ENCODE measurements around the gene SPATA31D3.
"Not testable (repeated sequence)": the region's sequence is repeated elsewhere in the genome, so short reads cannot be mapped to it uniquely, and the experiment has no call there.

Gene SPATA31D3

DNA sequence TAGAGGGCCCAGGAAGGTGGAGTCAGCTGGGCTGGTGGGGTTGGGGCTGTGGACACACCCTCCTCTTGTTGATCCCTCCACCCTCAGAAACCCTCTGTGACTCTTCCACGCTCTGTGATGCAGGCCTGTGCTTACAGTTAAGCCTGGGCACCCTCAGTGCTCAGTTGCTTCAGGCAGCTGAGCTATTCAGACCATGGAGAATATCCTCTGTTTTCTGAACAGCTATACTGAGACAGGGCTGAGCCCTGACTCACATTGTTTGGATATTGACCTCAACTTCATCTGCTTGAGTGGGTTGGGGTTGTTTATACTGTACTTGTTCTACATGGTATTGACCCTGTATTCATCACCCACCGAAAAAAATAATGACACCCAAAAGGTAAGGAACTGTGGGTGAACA is at the start of gene SPATA31D3:
Gene SPATA31D3 (plus strand): TSS at position 108 of the 400 bp plus-strand sequence. CDS start 86 bp downstream, at position 194.
- DNase-seq (ENCODE audit: extremely low read depth in 1 of 2, low read depth in 1 of 2): not testable (repeated sequence)

DNA sequence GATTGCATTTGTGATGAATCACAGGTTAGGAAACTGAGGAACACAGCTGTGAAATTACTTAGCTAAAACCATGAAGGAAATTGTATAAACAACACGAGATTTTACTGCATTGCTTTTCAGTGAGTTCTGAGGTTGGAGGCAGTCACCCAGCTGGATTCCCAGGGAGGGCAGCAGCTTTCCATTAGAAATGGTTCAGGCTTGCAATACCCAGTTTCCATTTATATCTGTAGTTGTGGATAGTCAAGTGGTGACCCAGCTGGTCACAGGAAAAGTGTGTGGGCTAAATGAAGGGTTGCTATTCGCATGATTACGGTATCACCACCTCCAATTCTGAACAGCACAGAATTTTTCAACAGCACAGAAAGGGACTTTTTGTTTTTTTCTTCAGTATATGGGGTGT is 49.4 kb upstream of the SPATA31D3 start:
- no peak for DNase-seq (ENCODE audit: extremely low read depth in 1 of 2, low read depth in 1 of 2)

DNA sequence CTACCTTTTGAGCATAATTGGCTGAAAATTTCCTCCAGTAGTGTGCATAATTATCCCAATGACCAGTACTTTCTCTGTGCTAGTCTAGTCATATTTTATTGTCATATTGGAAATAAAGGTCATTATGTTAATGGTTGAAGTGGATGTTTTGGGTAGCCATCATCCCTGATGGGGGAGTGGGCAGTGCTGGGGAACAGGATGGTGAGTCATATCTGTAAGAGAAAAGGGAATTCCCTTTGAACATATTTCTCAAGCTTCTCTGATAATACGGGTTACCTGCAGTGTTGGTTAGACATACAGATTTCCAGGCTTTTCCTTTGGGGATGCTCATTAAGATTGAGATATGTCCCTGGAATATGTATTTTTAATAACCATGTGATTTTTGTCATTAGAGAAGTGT is 48.4 kb upstream of the SPATA31D3 start:
- DNase-seq (ENCODE audit: extremely low read depth in 1 of 2, low read depth in 1 of 2): no peak

DNA sequence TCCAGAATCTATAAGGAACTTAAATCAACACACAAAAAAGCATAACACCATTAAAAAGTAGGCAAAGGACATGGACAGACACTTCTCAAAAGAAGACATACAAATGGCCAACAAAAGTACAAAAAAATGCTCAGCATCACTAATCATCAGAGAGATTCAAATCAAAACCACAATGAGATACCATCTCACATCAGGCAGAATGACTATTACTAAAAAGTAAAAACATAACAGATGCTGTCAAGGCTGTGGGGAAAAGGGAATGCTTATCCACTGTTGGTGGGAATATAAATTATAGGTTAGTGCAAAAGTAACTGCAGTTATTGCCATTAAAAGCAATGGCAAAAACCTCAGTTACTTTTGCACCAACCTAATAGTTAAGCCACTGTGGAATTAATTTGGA is 47.2 kb upstream of the SPATA31D3 start:
- DNase-seq (ENCODE audit: extremely low read depth in 1 of 2, low read depth in 1 of 2): no peak

DNA sequence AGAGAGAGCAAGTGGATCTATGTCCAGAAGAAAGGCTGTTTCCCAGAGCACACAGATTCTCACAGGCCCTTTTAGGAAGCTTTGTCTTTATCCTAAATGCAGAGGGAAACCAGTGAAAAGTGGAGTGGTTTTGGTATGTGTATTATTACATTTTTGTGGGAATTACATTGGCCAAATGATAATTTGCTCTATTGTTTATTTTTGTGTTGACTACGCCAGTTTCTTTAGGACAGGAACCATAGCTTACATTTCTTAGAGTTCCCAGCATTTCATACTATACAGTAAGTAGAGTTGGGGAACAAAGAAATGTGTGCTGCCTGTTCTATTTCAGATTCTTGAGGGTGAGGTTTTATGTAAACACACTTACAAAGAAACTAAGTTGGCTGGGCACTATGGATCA is 44.4 kb upstream of the SPATA31D3 start:
- DNase-seq (ENCODE audit: extremely low read depth in 1 of 2, low read depth in 1 of 2): no peak

DNA sequence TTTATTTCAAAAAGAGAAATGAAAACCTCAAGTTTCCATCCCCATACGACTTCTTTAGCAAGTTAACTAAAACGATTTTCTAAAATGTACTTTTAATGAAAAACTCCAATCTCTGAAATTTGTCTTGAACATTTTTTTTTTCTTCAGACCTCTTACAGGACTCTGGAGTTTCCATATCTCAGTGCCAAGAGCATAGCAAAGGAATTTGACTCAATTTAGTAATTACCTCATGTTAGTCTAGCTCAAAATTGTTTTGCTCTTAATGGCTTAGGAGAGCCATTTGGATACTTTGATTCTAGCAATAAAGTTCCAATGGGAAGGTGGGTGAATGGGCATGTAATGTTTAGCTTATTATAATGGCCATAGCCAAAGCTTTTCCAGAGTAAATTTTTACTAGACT is 41.1 kb upstream of the SPATA31D3 start:
- no peak for DNase-seq (ENCODE audit: extremely low read depth in 1 of 2, low read depth in 1 of 2)

DNA sequence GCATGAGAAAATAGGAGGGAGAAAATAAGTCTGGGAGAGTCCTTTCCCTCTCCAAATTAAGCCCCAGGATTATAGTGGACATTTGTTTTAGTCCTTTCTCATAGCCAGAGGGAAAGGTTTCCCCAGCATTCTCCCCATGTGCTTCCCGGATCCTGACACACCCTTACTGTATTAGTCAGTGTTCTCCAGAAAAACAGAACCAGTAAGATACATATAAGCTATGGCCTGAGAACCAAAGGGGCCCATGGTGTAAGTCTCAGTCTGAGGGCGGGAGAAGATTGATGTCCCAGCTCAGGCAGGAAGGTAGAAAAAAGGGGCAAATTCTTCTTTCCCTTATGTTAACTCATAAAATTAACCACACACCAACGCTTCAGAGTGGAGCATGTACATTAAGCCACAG is 40.7 kb upstream of the SPATA31D3 start:
- no peak for DNase-seq (ENCODE audit: extremely low read depth in 1 of 2, low read depth in 1 of 2)

DNA sequence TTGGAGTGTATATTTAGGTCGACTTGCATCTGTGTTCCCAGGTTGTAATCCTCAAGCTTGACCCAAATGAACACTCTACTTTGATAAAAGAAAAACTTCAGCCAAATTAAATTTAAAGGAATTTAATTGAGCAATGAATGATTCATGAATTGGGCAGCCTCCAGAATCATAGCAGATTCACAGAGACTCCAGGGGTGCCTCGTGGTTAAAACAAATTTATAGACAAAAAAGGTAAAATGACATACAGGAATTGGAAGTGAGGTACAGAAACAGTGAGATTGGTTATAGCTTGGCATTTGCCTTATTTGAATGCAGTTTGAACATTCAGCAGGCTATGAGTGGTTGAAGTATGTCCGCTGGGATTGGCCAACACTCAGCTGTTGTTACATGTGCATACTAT is 36.6 kb upstream of the SPATA31D3 start:
- no peak for DNase-seq (ENCODE audit: extremely low read depth in 1 of 2, low read depth in 1 of 2)

DNA sequence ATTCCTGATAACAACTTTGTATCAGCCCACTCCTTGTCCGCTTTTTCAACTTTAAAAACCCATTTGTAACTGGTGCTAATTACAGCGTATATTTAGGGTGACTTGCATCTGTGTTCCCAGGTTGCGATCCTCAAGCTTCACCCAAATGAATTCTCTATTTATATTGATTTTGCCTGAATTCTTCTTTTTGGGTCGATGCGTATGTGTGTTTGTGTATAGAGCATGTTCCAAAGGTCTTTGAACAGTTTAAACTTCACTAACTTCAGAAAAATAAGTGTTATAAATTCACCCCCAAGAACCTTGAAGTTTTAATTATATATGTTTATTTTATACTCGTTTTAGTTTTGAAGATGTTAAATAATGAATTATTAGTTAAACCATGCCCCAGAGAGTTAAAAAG is 31.2 kb upstream of the SPATA31D3 start:
- DNase-seq (ENCODE audit: extremely low read depth in 1 of 2, low read depth in 1 of 2): no peak

DNA sequence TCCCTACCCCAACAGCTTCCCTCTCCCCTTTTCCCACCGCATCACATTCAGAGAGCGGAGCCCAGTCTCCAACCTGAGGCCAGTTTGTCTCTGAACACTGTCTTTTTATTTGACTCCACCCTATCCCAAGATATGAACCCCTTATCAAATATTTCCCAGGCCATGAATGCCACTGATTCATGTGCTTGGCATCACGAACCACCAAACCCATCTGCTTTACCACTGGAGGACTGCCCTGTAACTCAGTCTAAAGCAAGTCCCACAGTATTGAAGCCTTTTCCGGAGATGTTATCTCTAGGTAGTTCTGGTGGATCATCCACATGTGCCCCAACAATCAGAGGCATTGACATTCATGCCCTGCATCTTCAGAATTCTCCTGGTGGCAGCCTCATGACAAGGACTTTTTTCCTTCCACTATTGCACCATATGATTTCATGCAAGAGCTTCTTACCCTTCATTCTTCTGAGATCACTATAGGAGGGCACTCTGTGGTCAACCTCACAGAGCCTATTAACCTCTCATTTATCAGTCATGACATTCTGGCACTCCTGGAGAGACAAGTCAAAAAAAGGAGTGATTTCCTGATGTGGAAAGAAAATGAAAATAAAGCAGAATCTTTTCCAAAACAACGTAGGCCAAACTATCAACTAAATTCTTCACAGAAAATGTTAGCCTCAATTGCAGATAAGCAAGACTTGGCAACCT is 27.3 kb upstream of the SPATA31D3 start:
- DNase-seq (ENCODE audit: extremely low read depth in 1 of 2, low read depth in 1 of 2): no peak

DNA sequence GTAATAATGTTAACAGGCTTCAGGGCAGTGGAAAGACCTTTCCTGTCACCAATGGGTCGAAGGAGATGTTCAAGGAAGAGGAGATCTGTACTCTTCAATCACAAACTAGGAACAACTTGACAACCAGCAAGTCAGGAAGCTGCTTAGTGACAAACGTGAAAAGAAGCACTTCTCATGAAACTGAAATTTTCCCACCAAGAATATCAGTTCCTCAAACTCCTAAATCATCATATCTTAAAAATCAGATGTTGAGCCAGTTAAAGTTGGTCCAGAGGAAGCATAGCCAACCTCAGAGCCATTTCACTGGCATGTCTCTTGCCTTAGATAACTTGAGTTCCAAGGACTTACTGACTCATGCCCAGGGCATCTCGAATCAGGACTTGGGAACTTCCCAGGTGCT is 24.8 kb upstream of the SPATA31D3 start:
- not testable (repeated sequence) for DNase-seq (ENCODE audit: extremely low read depth in 1 of 2, low read depth in 1 of 2)

DNA sequence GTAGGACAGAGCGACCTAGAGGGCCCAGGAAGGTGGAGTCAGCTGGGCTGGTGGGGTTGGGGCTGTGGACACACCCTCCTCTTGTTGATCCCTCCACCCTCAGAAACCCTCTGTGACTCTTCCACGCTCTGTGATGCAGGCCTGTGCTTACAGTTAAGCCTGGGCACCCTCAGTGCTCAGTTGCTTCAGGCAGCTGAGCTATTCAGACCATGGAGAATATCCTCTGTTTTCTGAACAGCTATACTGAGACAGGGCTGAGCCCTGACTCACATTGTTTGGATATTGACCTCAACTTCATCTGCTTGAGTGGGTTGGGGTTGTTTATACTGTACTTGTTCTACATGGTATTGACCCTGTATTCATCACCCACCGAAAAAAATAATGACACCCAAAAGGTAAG is 15.0 kb upstream of the SPATA31D3 start, which contains the start of gene SPATA31D4:
Gene SPATA31D4 (plus strand): TSS at position 124 of the 400 bp plus-strand sequence. CDS start 86 bp downstream, at position 210.
- not testable (repeated sequence) for DNase-seq (ENCODE audit: extremely low read depth in 1 of 2, low read depth in 1 of 2)

DNA sequence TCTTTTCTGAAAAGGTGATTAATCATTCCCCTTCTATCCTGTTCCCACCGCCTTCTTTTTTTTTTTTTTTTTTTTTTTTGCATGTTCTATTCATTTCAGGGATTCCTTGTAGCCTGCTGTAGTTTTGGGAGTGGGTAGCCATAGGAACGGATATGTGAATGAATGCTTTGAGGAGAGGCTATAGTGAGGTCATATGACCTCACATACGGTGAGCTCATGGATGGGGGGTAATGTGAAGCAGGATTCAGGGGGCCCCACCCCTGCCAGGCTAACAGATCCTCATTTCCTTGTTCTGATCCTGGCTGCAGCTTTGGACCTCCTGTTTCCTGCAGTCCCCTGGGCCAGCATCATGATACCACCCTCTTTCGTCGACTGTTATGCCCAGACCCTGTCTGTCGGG is 13.2 kb upstream of the SPATA31D3 start:
- not testable (repeated sequence) for DNase-seq (ENCODE audit: extremely low read depth in 1 of 2, low read depth in 1 of 2)

DNA sequence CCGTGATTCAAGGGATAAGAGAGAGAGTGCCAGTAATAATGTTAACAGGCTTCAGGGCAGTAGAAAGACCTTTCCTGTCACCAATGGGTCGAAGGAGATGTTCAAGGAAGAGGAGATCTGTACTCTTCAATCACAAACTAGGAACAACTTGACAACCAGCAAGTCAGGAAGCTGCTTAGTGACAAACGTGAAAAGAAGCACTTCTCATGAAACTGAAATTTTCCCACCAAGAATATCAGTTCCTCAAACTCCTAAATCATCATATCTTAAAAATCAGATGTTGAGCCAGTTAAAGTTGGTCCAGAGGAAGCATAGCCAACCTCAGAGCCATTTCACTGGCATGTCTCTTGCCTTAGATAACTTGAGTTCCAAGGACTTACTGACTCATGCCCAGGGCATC is 9.8 kb upstream of the SPATA31D3 start:
- not testable (repeated sequence) for DNase-seq (ENCODE audit: extremely low read depth in 1 of 2, low read depth in 1 of 2)

DNA sequence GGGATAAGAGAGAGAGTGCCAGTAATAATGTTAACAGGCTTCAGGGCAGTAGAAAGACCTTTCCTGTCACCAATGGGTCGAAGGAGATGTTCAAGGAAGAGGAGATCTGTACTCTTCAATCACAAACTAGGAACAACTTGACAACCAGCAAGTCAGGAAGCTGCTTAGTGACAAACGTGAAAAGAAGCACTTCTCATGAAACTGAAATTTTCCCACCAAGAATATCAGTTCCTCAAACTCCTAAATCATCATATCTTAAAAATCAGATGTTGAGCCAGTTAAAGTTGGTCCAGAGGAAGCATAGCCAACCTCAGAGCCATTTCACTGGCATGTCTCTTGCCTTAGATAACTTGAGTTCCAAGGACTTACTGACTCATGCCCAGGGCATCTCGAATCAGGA is 5.3 kb downstream of the SPATA31D3 start:
- not testable (repeated sequence) for DNase-seq (ENCODE audit: extremely low read depth in 1 of 2, low read depth in 1 of 2)

DNA sequence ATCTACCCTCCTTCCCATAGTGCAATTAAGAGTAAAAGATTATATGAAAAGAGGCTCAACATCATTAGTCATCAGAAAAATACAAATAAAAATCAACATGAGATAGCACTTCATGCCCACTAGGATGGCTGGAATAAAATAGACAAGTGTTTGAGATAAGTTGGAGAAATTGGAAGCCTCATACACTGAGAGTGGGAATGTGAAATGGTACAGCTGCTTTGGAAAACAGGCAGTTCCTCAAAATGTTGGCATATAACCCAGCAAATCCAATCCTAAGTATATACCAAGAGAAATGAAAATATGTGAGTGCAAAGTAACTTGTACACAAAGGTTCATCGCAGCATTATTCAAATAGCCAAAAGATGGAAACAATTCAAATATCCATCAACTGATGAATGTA is 9.8 kb downstream of the SPATA31D3 start:
- DNase-seq (ENCODE audit: extremely low read depth in 1 of 2, low read depth in 1 of 2): no peak

DNA sequence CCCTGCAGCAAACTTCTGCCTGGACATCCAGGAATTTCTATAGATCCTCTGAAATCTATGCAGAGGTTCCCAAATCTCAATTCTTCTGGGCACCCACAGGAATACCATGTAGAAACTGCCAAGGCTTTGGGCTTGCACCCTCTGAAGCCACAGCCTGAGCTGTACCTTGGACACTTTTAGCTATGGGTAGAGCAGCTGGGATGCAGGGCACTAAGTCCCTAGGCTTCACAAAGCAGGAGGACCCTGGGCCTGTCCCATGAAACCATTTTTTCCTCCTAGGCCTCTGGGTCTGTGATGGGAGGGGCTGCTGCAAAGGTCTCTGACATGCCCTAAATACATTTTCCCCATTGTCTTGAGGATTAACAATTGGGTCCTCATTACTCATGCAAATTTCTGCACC is 12.3 kb downstream of the SPATA31D3 start:
- DNase-seq (ENCODE audit: extremely low read depth in 1 of 2, low read depth in 1 of 2): no peak

DNA sequence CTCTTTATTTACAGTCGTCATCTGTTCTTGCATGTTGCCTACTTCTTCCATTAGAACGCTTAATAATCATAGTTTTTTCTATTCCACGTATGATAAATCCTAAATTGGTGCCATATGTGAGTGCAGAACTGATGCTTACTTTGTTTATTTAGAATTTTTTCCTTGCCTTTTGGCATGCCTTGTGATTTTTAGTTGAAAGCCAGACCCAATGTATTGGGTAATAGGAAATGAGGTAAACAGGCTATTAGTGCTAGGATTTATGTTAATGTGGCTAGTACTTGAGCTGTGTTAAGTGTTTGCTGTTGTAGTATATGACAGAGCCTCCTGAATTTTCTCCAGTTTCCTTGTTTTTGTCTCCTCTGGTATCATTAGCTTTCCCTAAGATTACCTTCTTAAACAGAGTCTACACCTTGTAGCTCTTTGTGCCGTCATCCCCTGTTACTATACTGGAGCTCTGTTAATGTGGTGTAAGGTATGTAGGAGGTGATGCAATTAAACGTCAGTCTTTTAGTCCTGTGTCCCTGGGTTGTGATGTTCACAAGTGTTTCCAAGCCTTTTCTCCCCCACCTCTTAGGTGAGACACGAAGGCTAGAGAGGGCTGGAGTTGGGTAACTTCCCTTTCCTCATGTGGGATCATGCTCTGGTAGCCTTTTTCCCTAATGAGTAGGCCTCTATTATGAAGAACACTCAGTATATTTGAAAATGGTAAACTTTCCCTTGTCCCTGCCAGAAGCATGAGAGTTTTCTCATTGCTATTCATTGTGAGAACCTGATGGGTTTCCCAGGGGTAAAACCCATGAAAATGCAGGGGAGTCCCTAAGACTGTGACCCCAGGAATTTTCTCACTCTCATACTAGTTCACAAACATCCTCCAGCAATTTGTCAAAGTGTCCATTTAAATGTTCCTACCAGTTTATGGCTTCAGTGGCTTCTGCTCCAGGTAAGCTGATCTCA is 21.2 kb downstream of the SPATA31D3 start:
- no peak for DNase-seq (ENCODE audit: extremely low read depth in 1 of 2, low read depth in 1 of 2)

DNA sequence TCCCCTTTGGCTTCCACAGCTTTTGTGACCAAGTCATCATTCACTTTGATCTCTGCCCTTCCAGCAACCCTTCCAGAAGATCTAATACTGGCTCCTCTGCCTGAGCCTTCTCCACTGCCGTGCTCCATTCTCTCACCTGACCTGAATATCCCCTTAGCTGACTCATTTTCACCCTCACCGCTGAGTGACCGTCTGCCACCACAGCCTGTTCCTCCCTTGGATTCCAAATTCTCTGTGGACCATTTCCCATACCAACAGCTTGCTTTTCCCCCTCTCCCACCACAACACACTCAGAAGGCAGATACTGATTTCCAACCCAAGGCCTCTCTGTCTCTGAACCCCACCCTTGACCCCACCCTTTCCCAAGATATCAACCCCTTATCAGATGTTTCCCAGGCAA is 24.7 kb downstream of the SPATA31D3 start:
- DNase-seq (ENCODE audit: extremely low read depth in 1 of 2, low read depth in 1 of 2): no peak

DNA sequence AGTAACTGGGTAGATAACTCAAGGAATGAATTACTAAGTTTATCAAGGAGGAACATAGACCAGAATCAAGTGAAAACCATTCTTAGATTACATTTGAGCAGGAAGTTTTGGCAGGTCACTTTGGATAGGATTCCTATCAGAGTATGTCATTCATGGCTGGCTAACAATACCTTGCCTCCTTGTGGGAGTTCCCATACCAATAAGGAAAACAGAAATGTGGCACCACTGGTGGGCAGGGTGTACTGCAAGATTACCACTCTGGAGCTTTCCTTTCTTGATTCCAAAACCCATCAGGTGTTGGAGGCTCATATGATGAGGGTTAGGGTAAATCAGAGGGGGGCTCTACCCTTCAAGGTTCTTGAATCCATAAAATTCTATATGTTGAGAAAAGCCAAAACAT is 26.7 kb downstream of the SPATA31D3 start:
- no peak for DNase-seq (ENCODE audit: extremely low read depth in 1 of 2, low read depth in 1 of 2)

DNA sequence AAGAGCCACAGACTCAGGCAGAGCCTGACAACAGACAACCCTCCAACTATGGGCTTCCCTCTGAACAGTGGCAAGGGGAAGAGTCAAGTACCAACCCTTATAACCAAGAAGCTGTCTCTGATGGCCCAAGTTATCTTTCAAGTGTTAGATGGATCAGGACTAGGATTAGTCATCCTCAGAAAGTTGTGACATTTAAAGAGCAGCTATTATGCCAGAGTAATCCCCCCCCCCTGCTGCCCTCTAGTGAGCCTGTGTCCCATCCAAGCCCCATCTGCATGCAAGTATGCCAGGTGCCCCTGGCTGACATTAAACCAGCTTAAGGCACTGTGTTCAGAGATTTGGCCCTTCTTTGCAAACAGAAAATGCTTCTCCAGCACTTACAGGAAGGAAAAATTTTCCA is 28.4 kb downstream of the SPATA31D3 start:
- DNase-seq (ENCODE audit: extremely low read depth in 1 of 2, low read depth in 1 of 2): no peak

DNA sequence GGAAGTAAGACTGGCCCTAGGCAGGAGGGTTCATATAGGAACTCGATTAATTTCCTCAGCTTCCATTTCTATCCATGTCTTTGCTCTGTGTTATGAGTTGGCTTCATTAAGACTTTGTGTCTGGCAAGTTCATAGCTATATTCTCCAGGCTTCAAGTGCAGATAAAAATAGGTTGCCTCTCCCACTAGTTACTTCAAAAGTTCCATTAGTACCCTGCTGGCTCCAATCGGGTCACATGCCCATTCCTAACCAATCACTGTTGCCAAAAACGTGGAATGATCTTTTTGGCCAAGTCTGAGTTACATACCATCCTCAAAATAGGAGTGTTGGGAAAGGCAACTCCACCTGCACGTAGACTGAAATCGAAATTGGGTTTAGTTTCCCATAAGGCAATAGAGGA is 31.5 kb downstream of the SPATA31D3 start:
- DNase-seq (ENCODE audit: extremely low read depth in 1 of 2, low read depth in 1 of 2): no peak

Data from stimulated activated CD8-positive, alpha-beta memory T cell treated with anti-CD3 and anti-CD28 coated beads, Interleukin-7, amount 100 ng/mL, for 48 hours (primary cell).